HG03175 (cell line): ENCODE data around the gene ZNF814.
A peak's percentile ranks its signal among the peaks of the same experiment; 100 is the strongest.
"Not testable (repeated sequence)": the region's sequence is repeated elsewhere in the genome, so short reads cannot be mapped to it uniquely, and the experiment has no call there.

Experiments
- ATAC-seq: cut with Tn5 transposase; IDR thresholded peaks from one replicate; pipeline ENCODE4 v1.9.1; 2021; ENCODE audit warnings: mild to moderate bottlenecking, moderate library complexity; ENCODE audit not compliant: unreplicated experiment

The ZNF814 gene

GRCh38 chr19:57867868-57868492 lies 20.9 kb downstream of the ZNF814 start:
- no peak for ATAC-seq

GRCh38 chr19:57862351-57862750 lies 26.5 kb downstream of the ZNF814 start:
- not testable (repeated sequence) for ATAC-seq

GRCh38 chr19:57854117-57854516 lies 34.7 kb downstream of the ZNF814 start:
- not testable (repeated sequence) for ATAC-seq

- ATAC-seq: not testable (repeated sequence)
Observed at GRCh38 chr19:57851812-57852603, 36.8 kb downstream of the ZNF814 start.

GRCh38 chr19:57850553-57851017 lies 38.3 kb downstream of the ZNF814 start:
- no peak for ATAC-seq

- ATAC-seq: peak; percentile 94
Observed at GRCh38 chr19:57849666-57850473, 39.0 kb downstream of the ZNF814 start, which contains the start of gene ZNF587. ZNF587 (plus strand) TSS chr19:57849859; CDS start chr19:57850039, 180 bp downstream.

- peak; percentile 29 for ATAC-seq
Observed at GRCh38 chr19:57849162-57849665, 39.6 kb downstream of the ZNF814 start.

GRCh38 chr19:57847164-57847563 lies 41.7 kb downstream of the ZNF814 start:
- ATAC-seq: not testable (repeated sequence)

- no peak for ATAC-seq
Observed at GRCh38 chr19:57841122-57841763, 47.6 kb downstream of the ZNF814 start.

- ATAC-seq: not testable (repeated sequence)
Observed at GRCh38 chr19:57838622-57839191, 50.1 kb downstream of the ZNF814 start.

GRCh38 chr19:57836991-57837390 lies 51.8 kb downstream of the ZNF814 start:
- ATAC-seq: not testable (repeated sequence)

GRCh38 chr19:57830071-57830602 lies 58.7 kb downstream of the ZNF814 start, which contains the start of gene ZNF587B:
ZNF587B (plus strand) TSS chr19:57830299; CDS start chr19:57830529, 230 bp downstream.
- no peak for ATAC-seq

GRCh38 chr19:57829316-57829715 lies 59.5 kb downstream of the ZNF814 start:
- no peak for ATAC-seq

GRCh38 chr19:57825511-57825910 lies 63.3 kb downstream of the ZNF814 start:
- no peak for ATAC-seq

GRCh38 chr19:57823608-57824007 lies 65.2 kb downstream of the ZNF814 start:
- ATAC-seq: not testable (repeated sequence)

- ATAC-seq: not testable (repeated sequence)
Observed at GRCh38 chr19:57823155-57823554, 65.7 kb downstream of the ZNF814 start.

- ATAC-seq: not testable (repeated sequence)
Observed at GRCh38 chr19:57821501-57821900, 67.3 kb downstream of the ZNF814 start.

- not testable (repeated sequence) for ATAC-seq
Observed at GRCh38 chr19:57821095-57821494, 67.7 kb downstream of the ZNF814 start.

GRCh38 chr19:57820599-57820998 lies 68.2 kb downstream of the ZNF814 start:
- ATAC-seq: no peak
